Measurements from ENCODE around the gene PALM. TPM values are rescaled to one million over a fixed set of nuclear protein-coding genes. Genes with fewer than 3 reads are reported as not detected.

The PALM gene
- total and polyA plus RNA-seq, 9 of the 15 experiments (the other 6 are each of a cell fraction or from before 2014, with no cell fraction given): 0.04 to 6.6 (median 1.7) TPM

- ChIA-PET POLR2A (interaction anchor here (0.6 to 1.0 kb wide), 7 partner anchors 8 to 530 kb away, joined by 3 to 5 read pairs (median 3); partner anchors contain the start of gene FSTL3), CTCF (ENCODE audit: low intra/inter-chr PET ratio) (no interaction called here)
- Histone ChIP-seq H3K9ac (ENCODE audit: insufficient read depth in 1 of 2, low read depth in 2 of 2, low read length in 2 of 2) (peak within 1 kb of the TSS; percentile 97), H3K9me1 (ENCODE audit: control insufficient read depth, insufficient read depth, low read length) (peaks cover 14% of the 10 kb centered on the region), H3K9me3 (replicated peaks; ENCODE audit: control insufficient read depth, insufficient read depth, low read depth, low read length) (peaks cover 12% of the 10 kb centered on the region), H3K27ac (ENCODE audit: extremely low read depth, low read depth, low read length) (peak within 1 kb of the TSS; percentile 98), H3K79me2 (ENCODE audit: control insufficient read depth, insufficient read depth, low read length) (peaks cover 49% of the 10 kb centered on the region), H3K4me2 (ENCODE audit: insufficient read depth, low read length) (peak within 1 kb of the TSS; percentile 88), H3K4me1 (replicated peaks in 1 of 2; ENCODE audit: control insufficient read depth in 2 of 2, insufficient read depth in 2 of 2, low read length in 2 of 2) (peaks cover 21 to 61% of the 10 kb centered on the region in 2 experiments), H3K4me3 (peak within 1 kb of the TSS; percentile 100), H3K36me3 (ENCODE audit: control insufficient read depth, insufficient read depth, low read length) (peaks cover 35% of the 10 kb centered on the region; the same call in 2 of the 3 replicates), H4K20me1 (replicated peaks; ENCODE audit: control insufficient read depth, insufficient read depth, low read length) (peaks cover 38% of the 10 kb centered on the region), H3K27me3 (ENCODE audit: control insufficient read depth in 2 of 2, insufficient read depth in 2 of 2, low read length in 2 of 2) (no peaks in the 10 kb centered on the region), H2AFZ (ENCODE audit: low read depth, low read length) (peak within 1 kb of the TSS; percentile 99)
- in situ Hi-C loops (cut with MboI) (no loop called here), intact Hi-C loops (cut with micrococcal nuclease) (no loop called here)
- peak; percentile 71 for FAIRE-seq
- peak; percentile 83 for ATAC-seq
- BruUV-seq (replicated peaks): no TSS peak
- peak; percentile 93 to 96 (median 94) for DNase-seq (ENCODE audit: extremely low read depth in 1 of 4, low spot score in 3 of 4)
- 9% methylated on average over 47 of the region's 97 CpGs for WGBS (ENCODE audit: insufficient coverage, low coverage, missing lambda C conversion rate)
- TF ChIP-seq SUPT5H (IDR thresholded peaks at IDR 0.05) (0 out of 2 replicates have a peak, but pooled peaks have one; percentile 40), NFIC (IDR thresholded peaks at IDR 0.05) (0 out of 2 replicates have a peak, but pooled peaks have one; percentile 23), DMBX1 (CRISPR knock-in tag; IDR thresholded peaks at IDR 0.05; ENCODE audit: borderline replicate concordance) (no peak), FOXJ2 (tag; IDR thresholded peaks at IDR 0.05) (peak; percentile 44; the same call in 1 of the 2 replicates), SOX6 (IDR thresholded peaks at IDR 0.05) (no peak), SMAD3 (CRISPR knock-in tag; conservative IDR thresholded peaks at IDR 0.05) (no peak), NR2C2 (CRISPR knock-in tag; IDR thresholded peaks at IDR 0.05) (no peak), NR2C2 (tag; IDR thresholded peaks at IDR 0.05) (peak; percentile 45; the same call in 1 of the 2 replicates), JUND (IDR thresholded peaks at IDR 0.05; ENCODE audit: borderline replicate concordance, low read depth, low read length) (no peak), JUND (tag; IDR thresholded peaks at IDR 0.05; ENCODE audit: borderline replicate concordance, low read depth, low read length) (no peak), ZNF79 (CRISPR knock-in tag; IDR thresholded peaks at IDR 0.05; ENCODE audit: low read depth) (no peak), ZNF740 (CRISPR knock-in tag; IDR thresholded peaks at IDR 0.05) (no peak), ZNF740 (tag; IDR thresholded peaks at IDR 0.05) (no peak), ZNF57 (CRISPR knock-in tag; IDR thresholded peaks at IDR 0.05) (no peak), ZC3H8 (IDR thresholded peaks at IDR 0.05) (no peak), ZNF143 (CRISPR knock-in tag; IDR thresholded peaks at IDR 0.05) (no peak), ZFX (CRISPR knock-in tag; IDR thresholded peaks at IDR 0.05) (0 out of 2 replicates have a peak, but pooled peaks have one; percentile 12), PCBP1 (IDR thresholded peaks at IDR 0.05; ENCODE audit: low read depth, low read length, poor library complexity, severe bottlenecking) (no peak)
- TF ChIP-seq, protein P1, sequence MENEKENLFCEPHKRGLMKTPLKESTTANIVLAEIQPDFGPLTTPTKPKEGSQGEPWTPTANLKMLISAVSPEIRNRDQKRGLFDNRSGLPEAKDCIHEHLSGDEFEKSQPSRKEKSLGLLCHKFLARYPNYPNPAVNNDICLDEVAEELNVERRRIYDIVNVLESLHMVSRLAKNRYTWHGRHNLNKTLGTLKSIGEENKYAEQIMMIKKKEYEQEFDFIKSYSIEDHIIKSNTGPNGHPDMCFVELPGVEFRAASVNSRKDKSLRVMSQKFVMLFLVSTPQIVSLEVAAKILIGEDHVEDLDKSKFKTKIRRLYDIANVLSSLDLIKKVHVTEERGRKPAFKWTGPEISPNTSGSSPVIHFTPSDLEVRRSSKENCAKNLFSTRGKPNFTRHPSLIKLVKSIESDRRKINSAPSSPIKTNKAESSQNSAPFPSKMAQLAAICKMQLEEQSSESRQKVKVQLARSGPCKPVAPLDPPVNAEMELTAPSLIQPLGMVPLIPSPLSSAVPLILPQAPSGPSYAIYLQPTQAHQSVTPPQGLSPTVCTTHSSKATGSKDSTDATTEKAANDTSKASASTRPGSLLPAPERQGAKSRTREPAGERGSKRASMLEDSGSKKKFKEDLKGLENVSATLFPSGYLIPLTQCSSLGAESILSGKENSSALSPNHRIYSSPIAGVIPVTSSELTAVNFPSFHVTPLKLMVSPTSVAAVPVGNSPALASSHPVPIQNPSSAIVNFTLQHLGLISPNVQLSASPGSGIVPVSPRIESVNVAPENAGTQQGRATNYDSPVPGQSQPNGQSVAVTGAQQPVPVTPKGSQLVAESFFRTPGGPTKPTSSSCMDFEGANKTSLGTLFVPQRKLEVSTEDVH (IDR thresholded peaks at IDR 0.05; ENCODE audit: low read depth, partially characterized antibody): no peak
These were observed 45.6 kb upstream of the PALM start, which contains the start of gene RNF126 for GRCh38 chr19:662962-663681. Gene RNF126 (minus strand): TSS chr19:663214. CDS start chr19:663121, 93 bp downstream.

Data from K562 (cell line).